Upper lobe of left lung (tissue), 6 donors: ENCODE results near the gene LAMA5. TPM values are rescaled to one million over a fixed set of nuclear protein-coding genes. Genes with fewer than 3 reads are reported as not detected.
A peak's percentile ranks its signal among the peaks of the same experiment; 100 is the strongest.

ENCODE experiments used
- ATAC-seq, 2 donors: fragments of 200-7000 bp; cut with Tn5 transposase; one replicate each; pipeline ENCODE4 v1.9.1; 2022; ENCODE audit warnings: mild to moderate bottlenecking in 2 of 2, moderate library complexity in 2 of 2; ENCODE audit not compliant: low FRiP score in 2 of 2
- DNase-seq, 2 donors: peaks; one replicate each; pipeline ENCODE4 v3.0.0-alpha.2; 2019 to 2020
- H3K27ac ChIP-seq, 4 donors: fragments of 200-600 bp; sonication (generic); one replicate each; pipeline ENCODE4 v1.5.1; 2016 to 2019
- H3K27me3 ChIP-seq, 4 donors: fragments of 200-600 bp; sonication (generic); one replicate each; pipeline ENCODE4 v1.5.1; 2017 to 2019
- H3K36me3 ChIP-seq, 4 donors: fragments of 200-600 bp; sonication (generic); one replicate each; pipeline ENCODE4 v1.5.1; 2016 to 2019
- H3K4me1 ChIP-seq, 4 donors: fragments of 200-600 bp; sonication (generic); one replicate each; pipeline ENCODE4 v1.5.1; 2018 to 2019
- H3K4me3 ChIP-seq, 4 donors: fragments of 200-600 bp; sonication (generic); one replicate each; pipeline ENCODE4 v1.5.1; 2017 to 2019; ENCODE audit warnings: mild to moderate bottlenecking in 2 of 4, moderate library complexity in 1 of 4
- H3K9me3 ChIP-seq, 4 donors: fragments of 200-600 bp; sonication (generic); one replicate each; pipeline ENCODE4 v1.5.1; 2018 to 2019
- EP300 ChIP-seq, 4 donors: sonication (generic); formaldehyde crosslinking; IDR thresholded peaks; one replicate each; pipeline ENCODE4 v1.5.1; 2017; ENCODE audit warnings: antibody characterized with exemption in 4 of 4, control low read depth in 2 of 4
- POLR2A ChIP-seq, 4 donors: fragments of 450-650 bp; IDR thresholded peaks; one replicate each; pipeline ENCODE4 v1.5.1; 2016 to 2017; ENCODE audit warnings: antibody characterized with exemption in 4 of 4, mild to moderate bottlenecking in 2 of 4
- POLR2AphosphoS5 ChIP-seq, 2 donors: sonication (generic); formaldehyde crosslinking; IDR thresholded peaks; one replicate each; pipeline ENCODE4 v1.5.1; 2017; ENCODE audit warnings: antibody characterized with exemption in 2 of 2
- WGBS, 2 donors: methylation state at CpG; one replicate each; pipeline ENCODE4 v1.1.5; 2017 to 2018; 5-methylcytosine and 5-hydroxymethylcytosine counted together
- total RNA-seq, 6 donors: library from RNA; depleted of rRNA in 4 of 6; stranded (reverse); fragments of >200 nt in 4 of 6; gene quantifications; one replicate each; pipeline versions ENCODE4 v1.1.0 to v1.2.1, GENCODE V29; 2016 to 2021
- TF ChIP-seq, protein P1 (sequence below), 6 experiments: fragments of 450-650 bp in 4 of 6; fragments of 200-600 bp in 2 of 6; sonication (generic) in 2 of 6; IDR thresholded peaks; one replicate each; pipeline ENCODE4 v1.5.1; 2016 to 2019; ENCODE audit warnings: antibody characterized with exemption in 6 of 6
- donor health status: DM: no; HTN: no; CAD: no; lungs with moderate emphysema.
- donor health status: DM: no; HTN: yes; CAD: no; lungs with severe emphysema.

The LAMA5 gene
- total RNA-seq, 6 donors from 2014 or later: 176 to 1,019 (median 307) TPM

DNA sequence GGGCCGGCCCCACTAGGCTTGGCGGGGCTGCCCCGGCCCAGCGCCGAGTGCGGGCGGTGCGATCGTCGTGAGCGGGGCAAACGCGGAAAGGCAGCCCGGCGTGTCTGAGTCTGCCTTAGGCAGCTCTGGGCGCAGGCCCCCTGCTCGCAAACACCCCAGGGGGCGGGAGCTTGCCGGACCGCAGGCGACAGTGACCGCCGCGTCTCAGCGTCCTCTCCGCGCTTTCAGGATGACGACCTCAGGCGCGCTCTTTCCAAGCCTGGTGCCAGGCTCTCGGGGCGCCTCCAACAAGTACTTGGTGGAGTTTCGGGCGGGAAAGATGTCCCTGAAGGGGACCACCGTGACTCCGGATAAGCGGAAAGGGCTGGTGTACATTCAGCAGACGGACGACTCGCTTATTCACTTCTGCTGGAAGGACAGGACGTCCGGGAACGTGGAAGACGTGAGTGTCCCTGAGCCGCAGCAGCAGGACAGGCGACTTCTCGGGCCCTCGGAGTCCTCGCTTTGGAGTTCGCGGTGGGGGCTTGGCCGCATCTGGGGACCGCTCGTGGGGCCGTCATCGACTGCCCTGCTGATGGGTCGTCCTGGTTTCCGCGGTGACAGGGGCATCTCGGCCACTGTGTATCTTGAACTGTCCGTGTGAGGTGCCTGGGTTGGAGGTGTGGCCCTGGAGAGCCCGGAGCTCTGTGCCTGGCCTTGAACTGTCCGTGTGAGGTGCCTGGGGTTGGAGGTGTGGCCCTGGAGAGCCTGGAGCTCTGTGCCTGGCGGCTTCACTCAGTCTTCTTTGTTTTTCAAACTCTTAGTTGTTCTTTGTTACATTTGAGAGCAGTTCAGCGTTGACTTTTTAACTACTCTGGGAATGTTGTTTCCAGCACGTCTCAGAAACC lies 63.5 kb downstream of the LAMA5 start:
- Histone ChIP-seq H3K36me3 (peaks cover 27 to 49% (median 38%) of the 10 kb centered on the region in 4 donors), H3K4me3 (peak overlapping the region; percentile 56 to 99 (median 90)), H3K9me3 (no peaks in the 10 kb centered on the region), H3K27ac (peak overlapping the region; percentile 97 to 99 (median 98)), H3K27me3 (no peaks in the 10 kb centered on the region), H3K4me1 (peaks cover 22 to 41% (median 26%) of the 10 kb centered on the region in 4 donors)
- 4 to 25% methylated on average over 5 to 36 of the region's 66 CpGs for WGBS, 2 donors
- no peak for TF ChIP-seq POLR2A (IDR thresholded peaks at IDR 0.05)
- TF ChIP-seq, protein P1, sequence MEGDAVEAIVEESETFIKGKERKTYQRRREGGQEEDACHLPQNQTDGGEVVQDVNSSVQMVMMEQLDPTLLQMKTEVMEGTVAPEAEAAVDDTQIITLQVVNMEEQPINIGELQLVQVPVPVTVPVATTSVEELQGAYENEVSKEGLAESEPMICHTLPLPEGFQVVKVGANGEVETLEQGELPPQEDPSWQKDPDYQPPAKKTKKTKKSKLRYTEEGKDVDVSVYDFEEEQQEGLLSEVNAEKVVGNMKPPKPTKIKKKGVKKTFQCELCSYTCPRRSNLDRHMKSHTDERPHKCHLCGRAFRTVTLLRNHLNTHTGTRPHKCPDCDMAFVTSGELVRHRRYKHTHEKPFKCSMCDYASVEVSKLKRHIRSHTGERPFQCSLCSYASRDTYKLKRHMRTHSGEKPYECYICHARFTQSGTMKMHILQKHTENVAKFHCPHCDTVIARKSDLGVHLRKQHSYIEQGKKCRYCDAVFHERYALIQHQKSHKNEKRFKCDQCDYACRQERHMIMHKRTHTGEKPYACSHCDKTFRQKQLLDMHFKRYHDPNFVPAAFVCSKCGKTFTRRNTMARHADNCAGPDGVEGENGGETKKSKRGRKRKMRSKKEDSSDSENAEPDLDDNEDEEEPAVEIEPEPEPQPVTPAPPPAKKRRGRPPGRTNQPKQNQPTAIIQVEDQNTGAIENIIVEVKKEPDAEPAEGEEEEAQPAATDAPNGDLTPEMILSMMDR (IDR thresholded peaks at IDR 0.05): no peak
- TF ChIP-seq EP300 (IDR thresholded peaks at IDR 0.05): no peak
- no peak for TF ChIP-seq POLR2AphosphoS5 (IDR thresholded peaks at IDR 0.05)
- DNase-seq (peak in 1 of 2 donors; percentile 79), ATAC-seq (peak in 1 of 2 donors; percentile 2)

DNA sequence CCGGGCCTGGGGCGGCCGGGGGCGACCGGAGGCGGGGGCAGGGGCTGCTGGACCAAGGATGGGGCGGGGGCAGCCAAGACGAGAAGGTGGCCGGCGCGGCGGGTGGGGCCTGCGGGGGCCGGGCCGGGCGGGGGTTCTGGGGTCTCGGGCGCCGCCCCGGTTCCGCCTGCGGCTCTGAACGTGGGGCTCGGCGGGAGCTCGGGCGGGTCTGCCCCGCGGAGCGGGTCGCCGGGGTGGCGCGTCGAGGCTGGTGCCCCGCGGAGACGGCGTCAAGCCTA lies 64.1 kb downstream of the LAMA5 start:
- Histone ChIP-seq H3K9me3 (no peaks in the 10 kb centered on the region), H3K4me3 (peak overlapping the region; percentile 56 to 99 (median 90)), H3K27me3 (no peaks in the 10 kb centered on the region), H3K36me3 (peaks cover 22 to 49% (median 33%) of the 10 kb centered on the region in 4 donors), H3K27ac (peak overlapping the region; percentile 97 to 99 (median 98)), H3K4me1 (peaks cover 22 to 41% (median 26%) of the 10 kb centered on the region in 4 donors)
- DNase-seq (no peak), ATAC-seq (no peak)
- TF ChIP-seq POLR2AphosphoS5 (IDR thresholded peaks at IDR 0.05) (no peak), POLR2A (IDR thresholded peaks at IDR 0.05) (no peak), EP300 (IDR thresholded peaks at IDR 0.05) (no peak)
- TF ChIP-seq, protein P1 (IDR thresholded peaks at IDR 0.05): no peak
- 0% methylated on average over 11 of the region's 39 CpGs; no CpG with 5 or more reads in 1 of the 2 donors for WGBS, 2 donors

DNA sequence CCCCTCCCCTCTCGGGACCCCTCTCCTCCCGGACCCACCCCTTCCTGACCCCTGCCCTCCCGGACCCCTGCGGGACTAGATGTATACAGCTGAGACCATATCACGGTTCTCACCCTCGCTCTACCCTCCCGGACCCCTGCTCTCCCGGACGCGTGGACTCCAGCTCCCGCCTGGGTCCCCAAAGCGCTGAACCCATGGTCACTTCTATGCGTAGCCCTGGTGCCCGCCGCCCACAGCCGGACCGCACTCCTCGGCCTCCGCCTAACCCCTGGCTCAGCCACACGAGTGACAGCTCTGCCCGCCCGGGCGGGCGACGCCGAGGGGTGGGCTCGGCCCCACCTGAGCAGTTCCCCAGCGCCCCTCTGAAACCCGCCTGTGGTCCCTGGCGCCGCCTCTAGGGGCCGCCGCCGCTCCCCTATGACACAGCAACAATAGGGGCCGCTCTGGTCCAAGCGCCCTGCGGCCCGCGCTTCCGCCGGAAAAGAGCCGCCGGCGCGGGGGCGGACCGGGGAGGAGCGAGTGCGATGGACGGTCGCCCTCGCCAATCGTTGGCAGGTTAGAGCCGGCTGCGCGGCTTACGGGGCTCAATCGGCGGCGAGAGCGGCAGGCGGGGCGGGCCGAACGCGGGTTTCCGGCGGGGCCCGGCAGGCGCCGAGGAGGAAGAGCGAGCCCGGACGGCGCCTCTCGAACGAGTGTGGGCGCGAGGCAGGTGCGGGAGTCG lies 64.6 kb downstream of the LAMA5 start, which contains the start of gene ADRM1:
ADRM1 (plus strand) TSS at position 657 of the 721 bp plus-strand sequence. CDS start 572 bp downstream, outside the sequence.
- no peaks in the 10 kb centered on the region for H3K27me3 ChIP-seq
- peak within 1 kb of the TSS; percentile 57 to 99 (median 90) for H3K4me3 ChIP-seq
- H3K9me3 ChIP-seq: no peaks in the 10 kb centered on the region
- H3K4me1 ChIP-seq: peaks cover 22 to 41% (median 26%) of the 10 kb centered on the region in 4 donors
- TF ChIP-seq EP300 (IDR thresholded peaks at IDR 0.05) (no peak), POLR2AphosphoS5 (IDR thresholded peaks at IDR 0.05) (peak; percentile 80 to 82), POLR2A (IDR thresholded peaks at IDR 0.05) (peak in 2 of 4 donors; percentile 34 to 83)
- TF ChIP-seq, protein P1 (IDR thresholded peaks at IDR 0.05): peak; percentile 96 to 99 (median 99)
- WGBS, 2 donors: 0% methylated on average over 17 of the region's 81 CpGs; no CpG with 5 or more reads in 1 of the 2 donors
- H3K27ac ChIP-seq: peak within 1 kb of the TSS; percentile 97 to 99 (median 98)
- ATAC-seq: peak; percentile 94 to 96
- peak; percentile 97 to 99 for DNase-seq
- peaks cover 17 to 49% (median 28%) of the 10 kb centered on the region in 4 donors for H3K36me3 ChIP-seq

DNA sequence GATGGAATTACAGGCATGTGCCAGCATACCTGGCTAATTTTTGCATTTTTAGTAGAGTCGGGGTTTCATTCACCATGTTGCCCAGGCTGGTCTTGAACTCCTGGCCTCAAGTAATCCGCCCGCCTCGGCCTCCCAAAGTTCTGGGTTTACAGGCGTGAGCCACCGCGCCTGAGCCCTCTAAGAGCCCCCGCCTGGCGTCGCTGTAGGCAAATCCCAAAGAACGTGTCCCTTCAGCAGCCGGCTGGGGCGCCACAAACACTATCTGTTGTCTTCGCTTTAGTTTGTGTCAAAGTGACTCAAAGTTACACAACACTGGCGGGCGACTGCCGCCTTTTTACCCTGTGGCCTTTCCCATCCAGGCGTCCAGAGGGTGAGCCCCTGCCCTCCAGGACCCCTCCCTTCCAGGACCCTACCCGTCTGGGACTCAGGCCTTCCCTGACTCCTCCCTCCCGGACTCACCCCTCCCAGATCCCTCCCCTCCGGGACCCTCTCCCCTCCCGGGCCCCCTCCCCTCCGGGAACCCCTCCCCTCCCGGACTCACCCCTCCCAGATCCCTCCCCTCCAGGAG lies 65.3 kb downstream of the LAMA5 start:
- DNase-seq (peak; percentile 88 to 95), ATAC-seq (peak; percentile 83 to 87)
- Histone ChIP-seq H3K9me3 (no peaks in the 10 kb centered on the region), H3K36me3 (peaks cover 10 to 47% (median 24%) of the 10 kb centered on the region in 4 donors), H3K4me1 (peaks cover 22 to 41% (median 26%) of the 10 kb centered on the region in 4 donors), H3K27ac (peak overlapping the region; percentile 97 to 99 (median 98)), H3K27me3 (no peaks in the 10 kb centered on the region), H3K4me3 (peak overlapping the region; percentile 57 to 99 (median 90))
- 2 to 3% methylated on average over 6 to 23 of the region's 24 CpGs for WGBS, 2 donors
- TF ChIP-seq POLR2A (IDR thresholded peaks at IDR 0.05) (peak in 1 of 4 donors; percentile 33), POLR2AphosphoS5 (IDR thresholded peaks at IDR 0.05) (peak; percentile 70), EP300 (IDR thresholded peaks at IDR 0.05) (no peak)
- TF ChIP-seq, protein P1 (IDR thresholded peaks at IDR 0.05): peak; percentile 87 to 95 (median 91)
